Activated CD4-positive, alpha-beta T cell treated with anti-CD3 and anti-CD28 coated beads, Interleukin-10, Interleukin-2, amounts not matched to agents 100 ng/mL and 50 ng/mL, durations not matched to agents 16 hours and 8 hours (primary cell): Measurements from ENCODE around the gene AMBP.
"Not testable (repeated sequence)": the region's sequence is repeated elsewhere in the genome, so short reads cannot be mapped to it uniquely, and the experiment has no call there.

ENCODE experiments used
- DNase-seq: peaks from one replicate; pipeline ENCODE4 v3.0.0-alpha.2; 2020

The AMBP gene

GRCh38 chr9:114050226-114050568 is 27.9 kb downstream of the AMBP start:
- no peak for DNase-seq

DNA sequence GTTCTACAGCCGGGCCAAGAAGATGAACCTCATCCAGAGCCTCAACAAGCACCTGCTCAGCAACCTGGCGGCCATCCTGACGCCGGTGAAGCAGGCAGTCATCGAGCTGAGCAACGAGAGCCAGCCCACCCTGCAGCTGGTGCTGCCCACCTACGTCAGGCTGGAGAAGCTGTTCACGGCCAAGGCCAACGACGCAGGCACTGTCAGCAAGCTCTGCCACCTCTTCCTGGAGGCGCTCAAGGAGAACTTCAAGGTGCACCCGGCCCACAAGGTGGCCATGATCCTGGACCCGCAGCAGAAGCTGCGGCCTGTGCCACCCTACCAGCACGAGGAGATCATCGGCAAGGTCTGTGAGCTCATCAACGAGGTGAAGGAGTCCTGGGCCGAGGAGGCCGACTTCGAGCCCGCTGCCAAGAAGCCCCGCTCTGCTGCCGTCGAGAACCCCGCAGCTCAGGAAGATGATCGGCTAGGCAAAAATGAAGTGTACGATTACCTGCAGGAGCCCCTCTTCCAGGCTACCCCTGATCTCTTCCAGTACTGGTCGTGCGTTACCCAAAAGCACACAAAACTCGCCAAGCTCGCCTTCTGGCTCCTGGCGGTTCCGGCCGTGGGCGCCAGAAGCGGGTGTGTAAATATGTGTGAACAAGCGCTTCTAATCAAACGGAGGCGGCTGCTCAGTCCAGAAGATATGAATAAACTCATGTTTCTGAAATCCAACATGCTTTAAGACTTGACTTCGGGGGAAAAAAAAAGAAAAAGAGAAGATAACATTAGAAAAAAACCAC is 28.5 kb downstream of the AMBP start:
- no peak for DNase-seq

DNA sequence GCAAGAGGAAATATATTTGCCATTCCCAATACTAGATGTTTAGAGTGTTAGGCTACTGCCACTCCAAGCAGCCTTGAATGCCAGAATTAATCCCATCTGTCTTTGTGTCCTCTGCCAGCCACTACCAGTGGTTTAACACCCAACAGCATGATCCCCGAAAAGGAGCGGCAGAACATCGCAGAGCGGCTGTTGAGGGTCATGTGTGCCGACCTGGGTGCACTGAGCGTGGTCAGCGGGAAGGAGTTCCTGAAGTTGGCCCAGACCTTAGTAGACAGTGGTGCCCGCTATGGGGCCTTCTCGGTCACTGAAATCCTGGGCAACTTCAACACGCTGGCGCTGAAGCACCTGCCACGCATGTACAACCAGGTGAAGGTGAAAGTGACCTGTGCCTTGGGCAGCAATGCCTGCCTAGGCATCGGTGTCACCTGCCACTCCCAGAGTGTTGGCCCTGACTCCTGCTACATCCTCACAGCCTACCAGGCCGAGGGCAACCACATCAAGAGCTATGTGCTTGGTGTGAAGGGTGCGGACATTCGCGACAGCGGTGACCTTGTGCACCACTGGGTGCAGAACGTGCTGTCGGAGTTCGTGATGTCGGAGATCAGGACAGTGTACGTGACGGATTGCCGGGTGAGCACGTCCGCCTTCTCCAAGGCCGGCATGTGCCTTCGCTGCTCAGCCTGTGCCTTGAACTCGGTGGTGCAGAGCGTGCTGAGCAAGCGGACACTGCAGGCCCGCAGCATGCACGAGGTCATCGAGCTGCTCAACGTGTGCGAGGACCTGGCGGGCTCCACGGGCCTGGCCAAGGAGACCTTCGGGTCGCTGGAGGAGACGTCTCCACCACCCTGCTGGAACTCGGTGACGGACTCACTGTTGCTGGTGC is 29.3 kb downstream of the AMBP start:
- no peak for DNase-seq

DNA sequence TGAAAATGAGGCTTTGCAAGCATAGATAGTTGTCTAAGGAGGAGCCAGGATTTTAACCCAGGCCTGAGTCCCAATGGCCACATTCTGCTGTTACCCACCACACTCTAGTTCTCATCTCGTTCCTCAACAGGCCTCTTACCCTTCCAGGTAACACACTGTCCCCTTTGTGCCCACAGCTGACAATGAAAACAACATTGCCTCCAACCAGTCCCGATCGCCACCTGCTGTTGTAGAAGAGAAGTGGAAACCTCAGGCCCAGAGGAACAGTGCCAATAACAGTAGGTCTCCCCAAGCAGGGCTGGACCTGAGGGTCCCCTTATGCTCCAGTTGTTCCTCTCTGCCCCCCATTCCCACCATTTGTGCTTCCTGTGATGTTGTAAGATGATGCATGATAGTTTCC is 30.4 kb downstream of the AMBP start:
- DNase-seq, result no peak

GRCh38 chr9:114046875-114047274 is 31.2 kb downstream of the AMBP start:
- no peak for DNase-seq

DNA sequence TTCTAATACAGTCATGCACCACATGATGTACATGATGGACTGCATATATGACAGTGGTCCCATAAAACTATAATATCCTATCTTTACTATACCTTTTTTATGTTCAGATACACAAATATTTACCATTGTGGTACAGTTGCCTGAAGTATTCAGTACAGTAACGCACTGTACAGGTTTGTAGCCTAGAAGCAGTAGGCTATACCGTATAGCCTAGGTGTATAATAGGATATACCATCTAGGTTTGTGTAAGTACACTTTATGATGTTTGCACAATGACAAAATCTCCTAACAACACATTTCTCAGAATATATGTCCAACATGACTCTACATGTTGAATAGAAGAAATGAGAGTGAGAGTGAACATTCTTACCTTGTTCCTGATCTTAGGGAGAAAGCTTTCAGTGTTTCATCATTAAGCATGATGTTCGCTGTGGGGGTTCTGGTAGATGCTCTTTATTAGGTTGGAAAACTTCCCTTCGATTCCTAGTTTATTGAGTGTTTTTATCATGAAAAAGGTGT is 31.8 kb downstream of the AMBP start:
- no peak for DNase-seq

DNA sequence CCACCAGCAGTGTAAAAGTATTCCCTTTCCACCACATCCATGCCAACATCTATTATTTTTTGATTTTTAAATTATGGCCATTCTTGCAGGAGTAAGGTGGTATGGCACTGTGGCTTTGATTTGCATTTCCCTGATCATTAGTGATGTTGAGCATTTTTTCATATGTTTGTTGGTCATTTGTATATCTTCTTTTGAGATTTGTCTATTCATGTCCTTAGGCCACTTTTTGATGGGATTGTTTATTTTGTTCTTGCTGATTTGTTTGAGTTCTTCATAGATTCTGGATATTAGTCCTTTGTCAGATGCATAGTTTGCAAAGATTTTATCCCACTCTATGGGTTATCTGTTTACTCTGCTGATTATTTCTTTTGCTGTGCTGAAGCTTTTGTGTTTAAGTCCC is 34.4 kb downstream of the AMBP start:
- DNase-seq, result not testable (repeated sequence)

DNA sequence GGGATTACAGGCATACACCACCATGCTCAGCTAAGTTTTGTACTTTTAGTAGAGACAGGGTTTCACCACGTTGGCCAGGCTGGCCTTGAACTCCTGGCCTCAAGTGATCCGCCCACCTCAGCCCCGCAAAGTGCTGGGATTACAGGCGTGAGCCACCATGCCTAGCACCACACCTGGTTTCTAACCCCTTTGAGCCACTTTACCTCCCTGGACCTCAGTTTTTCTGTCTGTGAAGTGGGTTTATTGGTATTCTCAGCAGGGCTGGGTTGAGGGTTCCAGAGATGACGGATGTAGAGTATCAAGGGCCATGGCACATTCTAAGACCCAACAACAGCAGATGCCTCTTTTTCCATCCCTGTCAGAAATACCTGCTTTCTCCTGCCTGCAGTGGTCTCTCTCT is 38.6 kb downstream of the AMBP start:
- no peak for DNase-seq

DNA sequence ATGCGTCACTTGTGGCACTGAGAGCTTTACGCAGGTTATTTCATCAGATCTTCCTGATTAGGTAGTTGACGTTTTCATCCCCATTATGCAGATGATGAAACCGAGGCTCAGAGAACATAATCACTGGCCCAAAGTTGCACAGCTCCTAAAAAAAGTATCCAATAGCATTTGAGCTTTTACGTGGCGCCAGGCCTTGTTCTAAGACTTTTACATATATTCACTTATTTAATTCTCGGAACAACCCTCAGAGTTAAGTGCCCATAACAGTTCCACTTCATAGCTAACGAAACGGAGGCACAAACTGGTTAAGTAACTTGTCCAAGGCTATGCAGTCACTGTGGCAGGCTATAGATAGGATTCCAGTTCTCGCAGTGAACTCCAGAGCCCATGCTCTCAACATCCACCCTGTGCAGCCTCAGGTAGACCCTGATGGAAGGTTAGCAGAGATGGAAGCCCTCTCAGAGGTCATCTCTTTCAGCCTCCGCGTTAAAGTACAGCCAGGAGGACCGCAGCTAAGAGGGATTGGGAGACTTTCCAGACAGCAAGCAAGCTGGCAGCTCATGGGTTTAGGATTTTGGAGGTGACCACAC is 39.3 kb downstream of the AMBP start:
- DNase-seq, result no peak

- no peak for DNase-seq
These were observed 40.0 kb downstream of the AMBP start for GRCh38 chr9:114037961-114038723.

- no peak for DNase-seq
These were observed 40.9 kb downstream of the AMBP start for GRCh38 chr9:114037249-114037648.

- DNase-seq, result no peak
These were observed 42.0 kb downstream of the AMBP start for GRCh38 chr9:114035845-114036801.

DNA sequence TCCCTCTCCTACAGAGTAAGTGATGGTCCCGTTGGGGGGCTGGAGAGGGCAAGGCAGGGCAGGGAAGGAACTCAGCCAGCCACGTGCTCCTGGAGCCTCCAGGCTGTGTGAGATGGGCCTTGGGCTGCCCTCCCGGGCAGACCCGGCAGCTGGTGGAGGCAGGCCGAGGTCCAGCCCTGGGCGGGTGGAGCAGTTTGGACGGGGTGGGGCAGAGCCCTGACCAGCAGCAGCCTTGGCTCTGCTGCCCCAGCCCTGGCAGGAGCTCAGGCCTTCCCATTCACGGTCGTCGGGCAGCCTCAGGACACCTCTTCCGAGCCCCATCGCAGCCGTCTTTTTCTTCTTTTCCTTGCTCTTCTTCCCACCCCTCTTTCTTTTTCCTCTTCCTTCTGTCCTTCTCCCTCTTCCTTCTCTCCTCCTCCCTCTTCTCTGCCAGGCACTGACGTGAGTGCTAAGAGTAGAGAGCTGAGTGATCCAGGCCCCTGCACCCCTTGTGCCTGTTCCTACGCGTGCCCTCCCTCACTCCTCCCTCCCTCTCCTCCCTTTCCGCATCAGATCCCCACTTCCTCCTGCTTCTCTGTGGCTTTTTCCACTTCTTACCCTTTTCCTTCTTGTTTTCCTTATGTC is 42.8 kb downstream of the AMBP start:
- DNase-seq, result no peak

DNA sequence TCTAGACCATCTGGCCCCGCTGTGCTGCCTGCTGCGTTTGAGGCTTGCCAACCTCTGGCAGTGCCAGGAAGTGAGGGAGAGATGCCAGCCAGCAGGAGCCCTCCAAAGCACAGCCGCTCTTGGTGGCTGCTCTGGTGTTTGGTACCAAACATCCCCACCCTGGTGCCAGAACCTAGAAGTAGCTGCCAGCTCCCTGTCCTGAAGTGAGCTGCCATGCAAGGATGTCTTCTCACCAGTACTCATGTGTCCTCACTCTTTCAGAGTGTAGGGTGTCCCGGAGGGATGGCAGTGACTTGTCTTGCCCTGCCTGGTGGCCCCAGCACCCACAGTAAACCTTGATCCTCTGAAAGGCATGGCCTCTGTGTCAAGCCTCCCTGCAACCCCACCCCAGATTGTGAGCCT is 43.4 kb downstream of the AMBP start:
- DNase-seq, result no peak

DNA sequence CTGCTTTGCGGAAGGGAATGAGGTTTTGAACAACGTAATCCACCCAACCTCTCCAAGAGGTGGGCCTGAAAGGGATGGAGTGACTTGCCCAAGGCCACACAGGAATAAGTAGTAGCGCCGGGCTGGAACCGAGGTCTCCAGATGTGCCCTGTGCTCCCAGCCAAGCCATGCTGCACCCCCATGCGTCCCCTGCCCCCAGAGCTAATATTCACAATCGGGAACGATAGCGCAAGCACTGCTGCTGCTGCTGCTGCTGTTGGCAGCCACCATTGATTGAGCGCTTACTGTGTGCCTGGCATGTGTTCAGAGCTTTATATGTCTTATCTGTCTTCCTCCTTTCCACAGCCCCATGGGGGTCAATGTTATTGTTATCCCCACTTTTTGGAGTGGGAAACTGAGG is 43.9 kb downstream of the AMBP start:
- DNase-seq, result no peak

DNA sequence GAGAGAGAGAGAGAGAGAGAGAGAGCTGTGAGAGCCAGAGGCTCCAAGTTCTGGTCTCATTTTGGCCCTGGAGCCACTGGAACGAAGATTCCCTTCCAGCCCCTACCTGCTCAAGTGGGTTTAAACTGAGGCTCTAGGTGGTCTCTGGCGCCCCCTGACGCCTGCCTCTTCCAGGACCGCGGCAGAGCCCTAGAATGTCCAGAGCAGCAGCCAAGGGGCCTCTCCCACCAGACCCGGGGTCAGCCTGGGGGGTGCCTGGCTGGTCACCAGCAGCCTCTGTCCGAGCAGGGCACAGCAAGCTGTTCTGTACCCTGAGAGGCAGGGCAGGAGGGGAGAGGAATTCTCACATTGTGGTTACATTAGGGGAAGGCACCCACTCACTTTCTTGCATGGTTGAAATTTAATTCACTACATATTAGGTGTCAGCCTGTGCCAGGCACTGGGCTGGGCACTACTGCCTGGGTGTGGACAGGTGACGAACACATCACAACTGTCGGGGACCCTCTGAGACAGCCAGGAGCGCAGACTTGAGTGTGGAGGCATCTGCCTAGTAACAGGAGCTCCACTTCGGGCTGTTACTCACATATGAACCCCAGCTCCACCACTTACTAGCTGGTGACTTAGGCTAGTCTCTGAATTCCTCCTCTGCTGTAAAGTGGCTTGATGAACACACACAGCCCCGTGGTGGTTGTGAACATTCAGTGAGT is 44.5 kb downstream of the AMBP start:
- DNase-seq, result no peak

DNA sequence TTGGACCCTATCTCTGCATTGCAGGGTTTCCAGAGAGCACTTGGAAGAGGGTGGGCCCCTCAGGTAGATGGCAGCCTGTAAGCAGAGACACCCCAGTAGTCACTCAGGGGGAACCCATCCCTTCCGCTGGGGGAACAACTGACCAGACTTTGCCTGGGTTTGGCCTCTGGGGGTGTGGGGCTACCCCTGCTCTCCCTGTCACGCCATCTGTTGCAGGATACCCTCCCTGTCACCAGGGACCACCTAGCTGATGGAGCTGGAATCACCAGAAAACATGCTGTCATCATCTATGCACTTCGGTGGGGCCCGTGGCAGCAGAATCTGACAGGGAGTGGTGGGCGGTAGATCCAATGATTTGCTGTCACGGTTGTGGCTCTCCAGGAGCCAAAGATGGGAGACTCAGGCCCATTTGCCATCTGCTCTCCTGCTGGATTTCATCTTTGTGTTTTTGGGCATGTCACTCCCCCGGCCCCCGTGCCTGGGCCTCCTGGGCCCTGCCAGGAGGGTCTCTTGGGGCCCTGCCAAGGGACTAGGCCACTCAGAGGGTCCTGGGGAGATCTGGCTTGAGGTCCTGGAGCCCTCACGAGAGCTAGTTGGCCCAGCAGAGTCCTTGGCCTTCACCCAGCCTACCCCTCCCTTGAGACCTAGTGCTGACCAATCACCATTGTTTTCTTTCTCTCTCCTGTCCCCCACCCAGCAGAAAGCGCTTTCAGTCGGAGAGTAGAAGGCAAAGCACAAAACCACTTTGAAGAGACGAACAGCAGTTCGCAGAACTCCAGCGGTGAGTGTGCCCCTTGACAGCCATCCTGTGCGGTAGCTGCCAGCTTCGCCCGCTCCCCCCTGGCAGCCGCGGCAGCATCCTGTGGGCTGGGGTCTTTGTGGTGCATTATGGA is 45.9 kb downstream of the AMBP start:
- DNase-seq, result no peak

- no peak for DNase-seq
These were observed 47.0 kb downstream of the AMBP start for GRCh38 chr9:114031037-114031630.

GRCh38 chr9:114030364-114030763 is 47.7 kb downstream of the AMBP start:
- DNase-seq, result no peak
